Measurements from ENCODE around the gene S100PBP.
"Not testable (repeated sequence)": the region's sequence is repeated elsewhere in the genome, so short reads cannot be mapped to it uniquely, and the experiment has no call there.

The S100PBP gene

GRCh38 chr1:32901823-32902534 lies 84.5 kb downstream of the S100PBP start:
- DNase-seq = no peak

- no peak for DNase-seq
Measured at GRCh38 chr1:32902535-32902920, 85.1 kb downstream of the S100PBP start.

GRCh38 chr1:32903991-32904785 lies 86.7 kb downstream of the S100PBP start:
- no peak for DNase-seq

- no peak for DNase-seq
Measured at GRCh38 chr1:32904797-32905196, 87.3 kb downstream of the S100PBP start.

- not testable (repeated sequence) for DNase-seq
Measured at GRCh38 chr1:32905588-32905987, 88.1 kb downstream of the S100PBP start.

GRCh38 chr1:32906654-32907053 lies 89.2 kb downstream of the S100PBP start:
- no peak for DNase-seq

- no peak for DNase-seq
Measured at GRCh38 chr1:32907435-32907834, 90.0 kb downstream of the S100PBP start.
